ENCODE measurements around the gene ART1. TPM values are rescaled to one million over a fixed set of nuclear protein-coding genes. Genes with fewer than 3 reads are reported as not detected.
"Not testable (repeated sequence)": the region's sequence is repeated elsewhere in the genome, so short reads cannot be mapped to it uniquely, and the experiment has no call there.

Gene ART1
- total and polyA plus RNA-seq, 11 donors = 0.33 to 3.3 (median 0.61) TPM; not detected in 3

GRCh38 chr11:3645552-3645951 is 624 bp downstream of the ART1 start:
- H3K27ac ChIP-seq = peak overlapping the region in 1 of 12 donors; percentile 54
- DNase-seq (peak in 1 of 5 donors; percentile 51), ATAC-seq (peak in 1 of 4 donors; percentile 22)

DNA sequence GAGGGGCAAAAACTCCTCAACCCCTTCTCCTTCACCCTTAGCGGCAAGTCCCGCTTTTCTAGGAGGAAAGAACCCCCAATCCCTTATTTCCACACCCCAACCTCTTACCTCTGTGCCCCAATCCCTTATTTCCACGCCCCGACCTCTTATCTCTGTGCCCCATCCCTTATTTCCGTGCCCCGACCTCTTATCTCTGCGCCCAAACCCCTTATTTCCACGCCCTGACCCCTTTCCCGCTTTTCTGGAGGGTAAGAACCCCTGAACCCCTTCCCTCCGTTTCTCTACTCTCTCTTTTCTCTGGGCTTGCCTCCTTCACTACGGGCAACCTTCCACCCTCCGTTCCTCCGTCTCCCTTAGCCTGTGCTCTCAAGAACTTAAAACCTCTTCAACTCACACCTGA is 3.9 kb downstream of the ART1 start:
- DNase-seq; H3K27ac ChIP-seq; ATAC-seq; H3K36me3 ChIP-seq; H3K9me3 ChIP-seq; H3K27me3 ChIP-seq; H3K4me3 ChIP-seq; intact Hi-C loops (cut with DNase I): not testable (repeated sequence)
- 84 to 90% (median 85%) methylated on average over 13 of the region's 13 CpGs for WGBS, 4 donors
- peaks cover 0 to 18% (median 7%) of the 10 kb centered on the region in 12 donors for H3K4me1 ChIP-seq

More at GRCh38 chr11:3645552-3645951, 624 bp downstream of the ART1 start:
- WGBS, 4 donors = 84 to 90% (median 88%) methylated on average over 6 to 7 of the region's 7 CpGs
- TF ChIP-seq POLR2A (IDR thresholded peaks at IDR 0.05) = no peak
- TF ChIP-seq, protein P1, sequence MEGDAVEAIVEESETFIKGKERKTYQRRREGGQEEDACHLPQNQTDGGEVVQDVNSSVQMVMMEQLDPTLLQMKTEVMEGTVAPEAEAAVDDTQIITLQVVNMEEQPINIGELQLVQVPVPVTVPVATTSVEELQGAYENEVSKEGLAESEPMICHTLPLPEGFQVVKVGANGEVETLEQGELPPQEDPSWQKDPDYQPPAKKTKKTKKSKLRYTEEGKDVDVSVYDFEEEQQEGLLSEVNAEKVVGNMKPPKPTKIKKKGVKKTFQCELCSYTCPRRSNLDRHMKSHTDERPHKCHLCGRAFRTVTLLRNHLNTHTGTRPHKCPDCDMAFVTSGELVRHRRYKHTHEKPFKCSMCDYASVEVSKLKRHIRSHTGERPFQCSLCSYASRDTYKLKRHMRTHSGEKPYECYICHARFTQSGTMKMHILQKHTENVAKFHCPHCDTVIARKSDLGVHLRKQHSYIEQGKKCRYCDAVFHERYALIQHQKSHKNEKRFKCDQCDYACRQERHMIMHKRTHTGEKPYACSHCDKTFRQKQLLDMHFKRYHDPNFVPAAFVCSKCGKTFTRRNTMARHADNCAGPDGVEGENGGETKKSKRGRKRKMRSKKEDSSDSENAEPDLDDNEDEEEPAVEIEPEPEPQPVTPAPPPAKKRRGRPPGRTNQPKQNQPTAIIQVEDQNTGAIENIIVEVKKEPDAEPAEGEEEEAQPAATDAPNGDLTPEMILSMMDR (IDR thresholded peaks at IDR 0.05) = no peak
- intact Hi-C loops (cut with DNase I) = no loop called here
- Histone ChIP-seq H3K9me3 (no peaks in the 10 kb centered on the region), H3K36me3 (no peaks in the 10 kb centered on the region), H3K4me3 (peak overlapping the region in 2 of 12 donors; percentile 4 to 25), H3K4me1 (peaks cover 0 to 31% (median 15%) of the 10 kb centered on the region in 12 donors), H3K27me3 (peaks cover 0 to 17% (median 0%) of the 10 kb centered on the region in 9 donors)

DNA sequence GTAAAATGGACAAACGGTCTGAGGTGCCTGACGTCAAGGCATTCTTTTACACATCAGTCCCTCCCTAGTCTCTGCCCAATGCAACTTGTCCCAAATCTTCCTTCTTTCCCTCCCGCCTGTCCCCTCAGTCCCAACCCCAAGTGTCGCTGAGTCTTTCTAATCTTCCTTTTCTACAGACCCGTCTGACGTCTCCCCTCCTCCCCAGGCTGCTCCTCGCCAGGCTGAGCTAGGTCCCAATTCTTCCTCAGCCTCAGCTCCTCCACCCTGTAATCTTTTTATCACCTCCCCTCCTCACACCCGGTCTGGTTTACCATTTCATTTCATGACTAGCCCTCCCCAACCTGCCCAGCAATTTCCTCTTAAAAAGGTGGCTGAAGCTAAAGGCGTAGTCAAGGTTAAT is 4.4 kb downstream of the ART1 start:
- intact Hi-C loops (cut with DNase I); H3K27ac ChIP-seq; H3K36me3 ChIP-seq; ATAC-seq; H3K27me3 ChIP-seq; DNase-seq; H3K9me3 ChIP-seq; H3K4me3 ChIP-seq: not testable (repeated sequence)
- WGBS, 4 donors = 36 to 56% (median 49%) methylated on average over 9 of the region's 9 CpGs
- H3K4me1 ChIP-seq = peaks cover 0 to 14% (median 3%) of the 10 kb centered on the region in 12 donors

GRCh38 chr11:3652514-3652913 is 7.6 kb downstream of the ART1 start:
- H3K4me3 ChIP-seq; H3K4me1 ChIP-seq; DNase-seq; ATAC-seq; intact Hi-C loops (cut with DNase I); H3K27me3 ChIP-seq; H3K27ac ChIP-seq; H3K9me3 ChIP-seq; H3K36me3 ChIP-seq: not testable (repeated sequence)
- WGBS, 4 donors = 48 to 94% (median 87%) methylated on average over 2 to 3 of the region's 3 CpGs

DNA sequence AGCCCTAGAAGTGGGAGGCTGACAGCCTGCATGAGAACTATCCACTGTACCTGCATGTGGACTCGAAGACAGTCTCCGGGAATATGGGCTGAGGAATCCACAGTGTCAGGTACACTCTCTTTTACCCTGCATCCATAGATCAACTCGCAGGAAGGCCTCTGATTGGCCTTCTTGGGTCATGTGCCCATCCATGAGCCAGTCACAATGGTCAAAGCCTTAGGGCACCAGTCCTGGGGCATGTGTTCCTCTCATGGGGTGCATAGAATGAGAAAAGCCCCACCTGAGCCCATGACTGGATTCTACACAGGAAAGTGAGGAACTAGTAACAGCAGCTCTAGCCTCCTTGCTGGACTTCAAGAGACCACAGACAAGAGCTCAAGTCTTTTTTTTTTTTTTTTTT is 10.6 kb downstream of the ART1 start:
- intact Hi-C loops (cut with DNase I) = no loop called here
- Histone ChIP-seq H3K9me3 (no peaks in the 10 kb centered on the region), H3K4me3 (no peak overlapping the region), H3K36me3 (no peaks in the 10 kb centered on the region), H3K27me3 (no peaks in the 10 kb centered on the region), H3K27ac (no peak overlapping the region), H3K4me1 (no peaks in the 10 kb centered on the region)
- ATAC-seq (no peak), DNase-seq (no peak)
- TF ChIP-seq, protein P1 (IDR thresholded peaks at IDR 0.05) = no peak
- TF ChIP-seq POLR2A (IDR thresholded peaks at IDR 0.05) = no peak
- WGBS, 4 donors = 90 to 96% (median 94%) methylated on average over 3 of the region's 3 CpGs

GRCh38 chr11:3657331-3657730 is 12.4 kb downstream of the ART1 start:
- H3K27me3 ChIP-seq; H3K27ac ChIP-seq; H3K9me3 ChIP-seq; H3K36me3 ChIP-seq; DNase-seq; ATAC-seq; H3K4me3 ChIP-seq; intact Hi-C loops (cut with DNase I); H3K4me1 ChIP-seq: not testable (repeated sequence)
- 73 to 88% (median 82%) methylated on average over 5 of the region's 5 CpGs for WGBS, 4 donors
